HTR-8/SVneo (cell line): ENCODE results near the gene CASP1.
"Not testable (repeated sequence)": the region's sequence is repeated elsewhere in the genome, so short reads cannot be mapped to it uniquely, and the experiment has no call there.

ENCODE experiments used
- DNase-seq: peaks from one replicate; pipeline ENCODE4 v3.0.0; 2011; ENCODE audit warnings: low spot score, mixed read lengths; ENCODE audit not compliant: insufficient read length
- FAIRE-seq: peaks from 2 replicates; lab custom pipeline; 2011; peaks lifted over from hg19 to GRCh38; lab: Jason Lieb, UNC

Gene CASP1

DNA sequence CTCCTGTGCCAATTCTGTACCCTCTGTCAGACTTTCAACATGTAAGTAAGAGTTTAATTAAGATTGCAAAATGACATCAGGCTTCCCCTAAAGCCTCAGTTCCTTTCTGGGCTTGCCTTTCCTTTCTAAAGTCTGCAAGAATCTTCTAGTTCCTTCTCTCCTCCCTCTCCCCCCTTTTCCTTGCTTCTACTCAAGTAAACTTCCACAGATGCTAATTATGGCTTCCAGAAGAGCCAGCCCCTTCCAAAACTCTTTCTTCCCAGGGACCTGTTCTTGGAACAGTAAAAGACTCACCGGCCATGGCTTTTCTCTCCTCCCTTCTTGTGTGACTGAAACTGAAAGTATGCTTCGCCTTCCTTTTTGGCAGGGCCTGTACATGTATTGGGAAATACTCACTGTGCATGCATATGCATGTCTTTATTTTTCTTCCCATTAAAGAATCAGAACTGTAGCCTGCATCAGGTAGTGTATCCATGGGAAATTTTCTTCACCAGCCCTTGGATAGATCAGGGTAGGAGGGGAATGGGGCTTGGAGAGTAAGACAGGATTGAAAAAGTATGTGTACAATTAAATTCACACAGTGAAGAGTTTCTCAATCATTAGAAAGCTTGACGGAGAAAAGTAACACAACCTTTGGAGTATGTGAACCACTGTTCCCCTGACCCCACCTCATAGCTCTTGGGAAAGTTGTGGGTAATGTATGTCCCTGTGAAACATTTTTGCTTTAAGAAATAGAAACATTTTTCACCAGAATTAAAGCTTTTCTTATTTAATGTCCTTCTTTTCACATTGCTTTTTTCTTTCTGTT is at the start of gene CASP1:
Gene CASP1 (minus strand): TSS at position 332 of the 808 bp plus-strand sequence. CDS start 31 bp downstream, at position 301.
- FAIRE-seq = no peak
- DNase-seq = peak; percentile 17

DNA sequence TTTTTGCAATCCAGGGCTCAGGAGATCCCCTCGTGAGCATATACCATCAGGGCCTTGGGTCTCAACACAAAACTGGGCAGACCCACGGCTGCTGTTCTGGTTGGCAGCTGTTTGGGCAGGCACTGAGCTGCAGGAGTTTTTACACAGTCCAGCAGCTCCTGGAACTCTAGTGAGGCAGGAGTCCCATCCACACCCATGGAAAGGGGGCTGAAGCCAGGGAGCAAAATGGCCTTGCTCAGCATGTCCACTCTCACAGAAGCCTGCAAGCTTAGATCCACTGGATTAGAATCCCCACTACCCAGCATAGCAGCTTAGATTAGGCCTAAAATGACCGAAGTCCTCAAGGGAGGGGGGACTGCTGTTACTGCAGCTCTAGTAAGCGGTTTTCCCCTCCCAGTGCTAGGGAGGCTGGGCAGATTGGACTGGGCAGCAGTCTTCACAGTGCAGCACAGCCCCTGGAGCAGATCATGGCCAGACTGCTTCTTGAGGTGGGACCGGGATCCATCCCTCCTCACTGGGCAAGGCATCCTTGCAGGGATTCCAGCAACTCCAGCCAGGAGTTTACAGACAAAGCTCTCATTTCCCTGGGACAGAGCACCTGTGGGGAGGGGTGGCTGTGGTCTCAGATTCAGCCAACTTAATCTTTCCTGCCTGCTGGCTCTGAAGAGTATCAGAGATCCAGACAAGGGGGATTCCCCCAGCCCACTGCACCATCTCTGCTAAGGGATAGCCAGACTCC is 46.6 kb upstream of the CASP1 start:
- FAIRE-seq (no peak), DNase-seq (no peak)

DNA sequence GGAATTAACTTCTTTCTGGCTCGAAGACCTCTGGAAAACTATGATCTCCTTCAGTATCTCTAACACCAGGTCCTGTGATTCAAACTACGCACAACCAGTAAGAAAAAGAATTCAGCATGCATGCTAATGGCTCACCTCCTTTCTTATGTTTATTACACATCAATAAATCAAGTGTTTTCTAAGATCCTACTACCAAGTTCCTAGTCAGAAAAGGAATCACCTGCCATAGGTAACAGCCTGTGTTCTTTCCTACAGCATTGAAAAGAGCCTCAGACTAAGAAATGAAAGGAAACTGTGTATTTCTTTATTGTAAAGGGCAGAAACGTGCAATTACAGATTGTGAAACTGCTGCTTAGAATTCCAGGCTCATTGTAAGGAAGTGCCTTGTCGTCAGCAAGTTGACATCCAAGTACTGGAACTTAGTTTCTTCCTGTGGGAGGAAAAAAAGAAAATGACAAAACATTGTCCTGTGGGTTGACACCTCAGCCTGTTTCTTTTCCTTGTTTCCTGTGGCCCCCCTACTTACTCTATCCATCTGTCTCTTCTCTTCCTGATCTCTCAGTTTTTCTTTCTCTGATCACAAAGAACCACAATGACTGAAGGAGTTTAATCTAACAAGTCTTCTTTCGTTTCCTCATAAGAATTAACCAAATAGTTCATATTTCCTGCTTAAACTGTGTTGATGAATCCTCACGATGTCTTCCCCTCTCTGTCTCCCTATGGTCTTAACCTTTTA is 45.4 kb upstream of the CASP1 start:
- DNase-seq, FAIRE-seq: not testable (repeated sequence)

DNA sequence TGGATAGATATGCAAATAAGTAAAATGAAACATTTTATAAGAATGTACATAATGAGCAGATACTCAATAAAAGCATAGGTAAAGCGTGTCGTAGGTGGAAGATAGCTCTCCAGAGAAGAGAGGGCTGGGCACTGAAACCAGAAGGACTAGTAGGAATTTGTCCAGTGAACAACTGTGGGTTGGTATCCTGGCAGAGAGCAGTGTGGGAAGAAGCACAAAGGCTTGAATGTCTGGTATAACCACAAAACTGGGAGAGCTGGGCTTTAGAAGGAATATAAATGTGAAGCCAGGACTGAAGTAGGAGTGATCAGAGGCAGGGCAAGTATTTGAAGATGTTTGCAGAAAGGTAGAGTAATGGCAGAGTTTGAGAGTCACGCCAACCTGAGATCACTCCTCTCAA is 43.3 kb upstream of the CASP1 start:
- no peak for FAIRE-seq
- no peak for DNase-seq

DNA sequence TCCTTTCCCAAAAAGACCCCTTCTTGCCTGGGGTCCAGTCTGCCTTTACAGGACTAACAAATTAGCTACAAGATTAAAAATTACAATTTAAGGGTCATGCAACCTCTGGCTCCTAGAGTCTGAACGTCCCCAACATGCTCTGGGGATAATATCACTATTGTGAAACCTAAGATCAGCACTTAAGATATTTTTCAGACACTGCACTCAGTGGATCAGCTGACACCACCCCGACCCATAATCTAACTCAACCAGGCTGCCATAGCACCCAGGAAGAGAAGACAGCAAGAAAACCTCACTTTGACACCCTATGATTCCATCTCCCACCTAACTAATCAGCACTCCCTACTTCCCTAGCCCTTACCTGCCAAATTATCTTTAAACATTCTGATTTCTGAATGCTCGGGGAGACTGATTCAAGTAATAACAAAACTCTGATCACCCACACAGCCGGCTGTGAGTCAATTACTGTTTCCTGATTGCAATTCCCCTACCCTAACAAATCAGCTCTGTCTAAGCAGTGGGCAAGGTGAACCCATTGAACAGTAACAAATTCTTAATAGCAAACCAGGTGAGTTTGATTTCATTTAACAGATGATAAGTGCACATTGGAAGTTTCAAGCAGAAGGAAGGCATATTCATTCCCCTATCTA is 42.3 kb upstream of the CASP1 start:
- not testable (repeated sequence) for DNase-seq, FAIRE-seq

DNA sequence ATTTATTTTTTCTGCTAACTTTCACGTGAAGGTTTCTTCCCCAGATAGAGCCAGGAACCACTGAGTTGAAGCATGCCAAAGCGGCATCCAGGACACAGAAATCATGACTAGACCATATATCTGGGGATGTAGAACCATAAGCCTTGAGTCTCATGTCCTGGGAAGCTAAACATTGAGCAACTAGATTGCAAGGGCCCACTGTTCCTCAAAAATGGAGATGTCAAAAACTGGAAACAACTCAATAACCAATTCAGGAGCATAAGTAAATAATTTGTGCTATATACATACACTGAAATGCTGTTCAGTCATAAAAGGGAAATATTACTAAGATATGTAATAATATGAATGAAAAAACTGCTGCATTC is 39.2 kb upstream of the CASP1 start:
- DNase-seq (no peak), FAIRE-seq (no peak)

DNA sequence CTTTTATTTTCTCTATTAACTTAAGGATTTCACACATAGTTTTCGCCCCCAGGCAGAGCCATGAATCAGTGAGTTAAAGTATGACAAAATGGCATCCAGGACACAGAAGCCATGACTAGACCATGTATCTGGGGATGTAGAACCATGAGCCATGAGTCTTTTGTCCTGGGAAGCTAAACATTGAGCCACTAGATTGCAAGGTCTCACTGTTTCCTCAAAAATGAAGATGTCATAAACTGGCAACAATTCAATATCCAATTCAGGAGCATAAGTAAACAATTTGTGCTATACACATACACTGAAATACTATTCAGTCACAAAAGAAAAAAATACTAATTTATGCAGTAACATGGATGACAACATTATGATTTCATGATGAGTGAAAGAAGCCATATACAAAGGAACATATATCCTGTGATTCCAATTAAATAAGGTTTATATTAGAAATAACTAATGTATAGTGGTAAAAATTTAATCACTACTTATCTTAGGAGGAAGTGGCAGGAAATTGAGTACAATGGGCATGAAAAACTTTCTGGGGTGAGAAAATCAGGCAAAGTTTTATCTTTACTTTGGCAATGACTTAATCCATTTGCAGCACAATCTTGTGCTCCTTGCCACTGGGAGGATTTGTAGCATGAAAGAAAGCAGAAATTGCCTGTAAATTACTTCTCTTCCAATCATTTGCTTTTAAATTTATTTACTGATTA is 38.7 kb upstream of the CASP1 start:
- DNase-seq = no peak
- no peak for FAIRE-seq

DNA sequence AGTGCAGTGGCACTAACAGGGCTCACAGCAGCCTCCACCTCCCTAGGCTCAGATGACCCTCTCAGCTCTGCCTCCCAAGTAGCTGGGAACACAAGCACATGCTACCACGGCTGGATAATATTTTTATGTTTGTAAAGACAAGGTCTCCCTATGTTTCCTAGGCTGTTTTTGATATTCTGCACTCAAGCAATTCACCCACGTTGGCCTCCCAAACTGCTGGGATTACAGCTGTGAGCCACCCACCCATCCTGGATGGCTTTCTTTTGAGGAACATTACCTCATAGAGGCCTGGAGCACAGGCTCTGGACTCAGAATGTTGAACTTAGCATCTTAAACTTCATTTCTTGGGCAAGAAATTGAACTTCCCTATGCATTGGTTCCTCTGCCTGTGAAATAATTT is 37.1 kb upstream of the CASP1 start:
- not testable (repeated sequence) for DNase-seq
- FAIRE-seq = peak; percentile 73

DNA sequence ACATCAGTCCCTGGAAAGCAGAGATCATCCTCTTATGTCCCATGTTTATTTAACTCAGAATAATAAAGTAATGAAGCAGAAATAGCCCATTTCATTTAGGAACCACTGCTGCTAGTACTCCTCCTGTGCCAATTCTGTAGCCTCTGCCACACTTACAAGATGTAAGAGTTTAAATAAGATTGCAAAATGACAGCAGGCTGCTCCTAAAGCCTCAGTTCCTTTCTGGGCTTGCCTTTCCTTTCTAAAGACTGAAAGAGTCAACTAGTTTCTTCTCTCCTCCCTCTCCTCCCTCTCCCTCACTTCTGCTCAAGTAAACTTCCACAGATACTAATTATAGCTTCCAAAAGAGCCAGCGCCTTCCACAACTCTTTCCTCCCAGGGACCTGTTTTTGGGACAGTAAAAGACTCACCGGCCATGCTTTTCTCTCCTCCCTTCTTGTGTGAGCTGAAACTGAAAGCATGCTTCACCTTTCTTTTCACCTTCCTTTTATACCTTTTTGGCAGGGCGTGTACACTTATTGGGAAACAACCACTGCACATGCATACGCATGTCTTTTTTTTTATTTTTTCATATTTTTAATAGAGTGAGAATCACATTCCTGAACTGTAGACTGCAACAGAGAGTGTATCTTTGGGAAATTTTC is 36.3 kb upstream of the CASP1 start:
- DNase-seq (no peak), FAIRE-seq (no peak)

DNA sequence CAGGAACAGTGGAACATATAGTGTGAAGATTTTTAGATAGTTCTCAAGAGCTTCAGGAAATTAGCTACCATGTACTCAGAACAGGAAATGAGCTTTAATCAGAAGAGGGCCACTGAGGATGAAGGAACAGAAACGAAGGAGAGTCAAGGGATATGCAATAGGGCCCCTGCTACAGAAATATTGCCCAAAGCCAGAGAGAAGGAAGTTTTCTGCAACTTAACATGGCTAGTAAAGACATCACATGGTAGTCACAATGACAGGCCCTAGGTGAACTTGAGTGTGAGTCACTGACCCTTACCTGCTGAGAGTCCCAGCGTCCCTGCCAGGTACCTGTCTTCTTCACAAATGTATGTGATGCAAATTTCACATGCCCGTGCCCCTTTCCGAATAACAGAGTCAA is 35.4 kb upstream of the CASP1 start:
- no peak for DNase-seq
- no peak for FAIRE-seq

DNA sequence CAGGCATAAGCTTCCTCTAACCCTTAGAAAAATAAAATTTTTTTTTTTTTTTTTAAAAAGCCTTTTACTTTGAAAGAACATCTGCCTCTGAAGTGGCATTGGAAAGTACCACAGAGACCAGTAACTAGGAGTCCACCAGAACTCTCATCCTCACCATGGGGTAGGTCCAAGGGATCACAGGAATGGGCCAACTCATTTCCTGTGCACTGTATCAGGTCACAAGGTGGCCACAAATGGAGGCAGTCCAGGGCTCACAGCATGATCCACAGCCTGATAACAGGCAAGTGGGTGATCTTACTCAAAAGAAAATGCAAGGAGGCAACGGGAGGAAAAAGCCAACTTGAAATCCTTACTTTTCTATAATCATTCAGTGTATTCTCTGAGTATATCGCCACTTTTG is 34.8 kb upstream of the CASP1 start:
- peak; percentile 69 for FAIRE-seq

DNA sequence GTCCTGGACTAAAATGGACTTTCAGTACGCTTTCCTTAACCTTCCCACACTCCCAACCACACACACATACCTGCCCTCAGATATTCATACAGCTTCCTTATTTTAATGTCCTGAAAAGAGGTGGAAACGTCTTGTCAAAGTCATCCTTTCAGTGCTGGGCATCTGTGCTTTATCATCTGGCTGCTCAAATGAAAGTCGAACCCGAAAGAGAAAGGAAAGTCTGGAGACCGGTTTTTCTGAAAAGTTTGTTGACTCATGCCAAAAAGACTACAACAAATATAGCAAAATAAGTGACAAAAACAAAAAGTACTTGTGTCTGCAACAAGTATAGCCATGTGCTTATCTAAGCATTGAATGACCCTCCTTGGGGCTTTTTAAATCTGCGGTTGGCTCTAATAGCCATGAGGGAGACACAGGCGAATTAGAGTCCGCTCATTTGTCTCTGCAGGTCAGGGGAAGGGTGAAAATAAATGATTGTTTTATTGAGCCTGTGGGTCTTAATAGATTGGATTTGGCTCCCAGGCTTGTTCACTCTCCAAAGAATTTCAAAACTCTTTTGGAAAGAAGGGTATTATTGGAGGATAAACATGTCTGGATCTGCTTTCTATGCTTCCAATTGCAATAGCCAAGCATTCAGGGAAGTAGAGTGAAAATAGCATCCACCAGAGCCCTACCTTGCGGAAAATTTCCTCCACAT is 28.4 kb upstream of the CASP1 start:
- not testable (repeated sequence) for FAIRE-seq, DNase-seq

More for the DNA sequence above, 34.8 kb upstream of the CASP1 start:
- not testable (repeated sequence) for DNase-seq

DNA sequence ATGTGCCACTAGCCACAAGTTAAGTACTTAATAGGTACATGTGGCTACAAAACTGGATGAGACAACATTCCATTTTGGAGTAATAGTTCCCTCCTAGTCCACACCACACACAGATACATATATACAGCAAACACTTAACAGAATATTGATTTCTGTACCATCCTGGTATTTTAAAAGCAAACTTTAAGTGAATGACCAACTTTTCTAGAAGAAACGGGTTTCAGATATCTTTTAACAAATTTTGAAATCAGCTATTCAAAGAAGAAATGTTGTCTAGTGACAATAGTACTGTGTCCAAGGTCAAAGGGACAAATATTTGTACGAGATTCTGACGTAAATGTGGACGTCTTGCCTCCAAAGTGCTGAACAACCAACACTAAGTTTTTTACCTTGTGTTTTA is 22.5 kb upstream of the CASP1 start:
- DNase-seq = no peak
- FAIRE-seq = no peak

DNA sequence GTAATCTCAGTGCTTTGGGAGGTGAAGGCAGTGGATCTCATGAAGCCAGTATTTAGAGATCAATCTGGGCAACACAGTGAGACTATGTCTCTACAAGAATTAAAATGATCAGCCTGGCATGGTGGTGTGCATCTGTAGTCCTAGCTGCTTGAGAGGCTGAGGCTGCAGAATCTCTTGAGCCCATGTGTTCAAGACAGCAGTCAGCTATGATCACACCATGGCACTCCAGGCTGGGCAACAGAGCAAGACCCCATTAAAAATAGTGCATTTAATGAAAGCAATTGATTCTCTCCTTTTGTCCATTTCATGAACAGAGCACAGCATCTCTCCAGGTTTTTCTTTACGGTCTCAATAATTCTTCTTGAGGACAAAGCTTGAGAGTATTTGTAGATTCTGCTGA is 21.5 kb upstream of the CASP1 start:
- FAIRE-seq = peak; percentile 72
- no peak for DNase-seq

DNA sequence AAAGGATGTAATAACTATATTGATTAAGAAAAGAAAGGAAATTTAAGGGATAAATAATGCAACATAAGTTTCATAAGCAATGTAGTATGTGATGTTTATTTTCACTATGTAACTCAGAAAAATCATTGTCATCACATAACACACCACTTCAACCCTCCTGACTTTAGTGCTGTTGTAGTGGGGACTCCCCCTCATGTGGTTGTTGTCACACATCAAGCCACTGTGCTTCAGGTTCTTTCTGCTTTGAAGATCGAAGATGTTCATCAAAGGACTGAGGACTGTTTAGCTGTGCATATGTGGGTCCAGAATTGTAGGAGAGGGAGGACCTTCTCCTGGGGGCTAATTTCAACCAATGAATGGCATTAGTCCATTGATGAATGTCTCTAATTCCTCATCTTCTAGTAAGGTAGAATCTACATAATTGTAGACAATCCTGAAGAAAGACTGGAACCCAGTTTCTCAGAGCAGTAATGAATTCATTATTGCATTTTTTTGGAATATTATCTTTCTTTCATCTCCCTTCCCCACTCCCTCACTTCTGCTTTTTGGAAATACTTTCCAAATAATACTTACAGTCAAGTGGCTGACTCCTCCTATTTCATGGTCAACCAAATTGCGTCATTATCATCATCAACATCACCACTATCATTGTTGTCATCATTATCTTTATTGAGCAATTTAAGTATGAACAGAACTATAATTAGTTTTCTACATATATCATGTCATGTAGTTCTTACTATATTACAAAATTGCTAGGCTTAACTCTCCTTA is 20.0 kb upstream of the CASP1 start:
- FAIRE-seq (peak; percentile 36), DNase-seq (no peak)

DNA sequence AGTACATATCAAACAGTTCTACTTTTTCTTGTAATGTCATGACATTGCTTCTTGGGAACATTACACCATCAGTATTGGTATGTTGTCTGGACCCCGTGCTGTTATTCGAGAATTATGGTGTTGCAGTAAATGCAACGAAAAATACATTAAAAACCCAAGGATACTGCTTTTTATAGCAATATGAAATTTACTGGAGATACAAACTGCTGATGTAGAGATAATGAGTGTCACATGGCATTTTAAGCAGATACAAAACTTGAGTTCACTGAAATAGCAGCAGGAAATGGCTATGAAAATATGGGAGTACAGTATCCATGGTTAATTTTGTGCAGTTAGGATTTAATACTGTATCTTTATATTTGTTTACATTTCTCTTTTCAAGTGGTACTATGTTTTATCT is 17.5 kb upstream of the CASP1 start:
- no peak for FAIRE-seq
- DNase-seq = no peak

DNA sequence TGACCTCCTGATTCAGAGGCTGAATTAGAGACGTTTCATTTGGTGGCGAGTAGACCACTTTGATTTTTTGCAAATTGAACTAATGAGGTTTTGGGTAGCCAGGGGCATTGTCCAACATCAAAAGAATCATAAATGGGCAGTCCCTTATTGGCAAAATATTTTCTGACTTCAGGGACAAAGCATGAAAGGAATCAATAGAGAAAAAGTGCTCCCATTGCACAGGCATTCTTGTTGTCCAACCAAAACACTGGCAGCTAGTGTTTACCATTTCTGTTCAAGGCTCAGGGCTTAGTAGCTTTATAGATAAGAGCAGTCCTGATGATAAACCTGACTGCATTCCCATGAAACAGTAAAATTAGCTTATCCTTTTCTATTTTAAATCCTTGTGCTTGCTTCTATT is 16.6 kb upstream of the CASP1 start:
- no peak for FAIRE-seq

DNA sequence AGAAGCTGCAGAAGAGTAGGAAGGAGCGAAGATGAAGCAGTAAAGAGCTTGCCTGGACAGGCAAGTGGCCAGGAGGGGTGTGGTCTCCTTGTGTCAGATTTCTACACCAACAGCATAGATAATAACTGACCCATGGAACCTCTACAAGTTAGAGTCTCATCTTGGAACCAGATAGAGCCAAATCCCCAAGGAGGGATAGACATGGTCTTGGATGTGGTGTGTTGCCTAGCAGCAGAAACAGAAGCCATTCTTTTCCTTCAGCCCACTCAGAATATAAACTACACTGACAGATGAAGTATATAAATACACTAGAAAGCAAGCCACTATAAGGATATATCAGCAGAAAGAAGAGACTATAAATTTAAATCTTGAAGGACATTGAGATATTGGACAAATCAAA is 14.5 kb upstream of the CASP1 start:
- no peak for FAIRE-seq

More for the DNA sequence above, 16.6 kb upstream of the CASP1 start:
- no peak for DNase-seq

More for the DNA sequence above, 14.5 kb upstream of the CASP1 start:
- DNase-seq = no peak
